K562 (cell line): Measurements from ENCODE around the gene SNAPC2. TPM values are rescaled to one million over a fixed set of nuclear protein-coding genes. Genes with fewer than 3 reads are reported as not detected.

Experiments
- ARNT ChIP-seq, 2 experiments: fragments of 450-650 bp; IDR thresholded peaks; 2 replicates each; pipeline ENCODE4 v1.6.1; 2016; ENCODE audit warnings: mild to moderate bottlenecking in 1 of 2
- CEBPB ChIP-seq: fragments of 450-650 bp; IDR thresholded peaks from 2 replicates; pipeline ENCODE4 v1.6.1; 2016; ENCODE audit warnings: missing genetic modification characterization, missing compliant biosample characterization
- CHAMP1 ChIP-seq: fragments of 450-650 bp; IDR thresholded peaks from 2 replicates; pipeline ENCODE4 v1.6.1; 2016; ENCODE audit warnings: mild to moderate bottlenecking
- EP300 ChIP-seq: IDR thresholded peaks from 2 replicates; pipeline ENCODE4 v1.6.1; 2012; ENCODE audit warnings: low read length, improper control_type of control experiment
- FIP1L1 ChIP-seq: fragments of 200-400 bp; formaldehyde crosslinking; IDR thresholded peaks from 2 replicates; pipeline ENCODE4 v1.6.1; 2018; ENCODE audit warnings: mild to moderate bottlenecking, low read depth, low read length; ENCODE audit not compliant: poor library complexity, severe bottlenecking
- MAZ ChIP-seq, 2 experiments: fragments of 450-650 bp in 1 of 2; sonication (generic) in 1 of 2; formaldehyde crosslinking; IDR thresholded peaks in 1 of 2; conservative IDR thresholded peaks in 1 of 2; 2 replicates each; pipeline versions ENCODE4 v1.4.0 to v1.5.0; 2020; ENCODE audit warnings: mild to moderate bottlenecking in 1 of 2, missing genetic modification reagents in 1 of 2
- NFIX ChIP-seq: fragments of 250-450 bp; sonication (Bioruptor Pico); IDR thresholded peaks from 2 replicates; pipeline ENCODE4 v1.4.0; 2020; ENCODE audit warnings: low read depth, mild to moderate bottlenecking, moderate library complexity
- RBM34 ChIP-seq: fragments of 200-400 bp; formaldehyde crosslinking; IDR thresholded peaks from 2 replicates; pipeline ENCODE4 v1.6.1; 2018; ENCODE audit warnings: low read length, borderline replicate concordance; ENCODE audit not compliant: insufficient read depth
- RUNX1 ChIP-seq: sonication (generic); IDR thresholded peaks from 2 replicates; pipeline ENCODE4 v1.6.1; 2016; ENCODE audit warnings: antibody characterized with exemption, low read depth
- SNAPC5 ChIP-seq: fragments of 250-450 bp; sonication (Bioruptor Pico); IDR thresholded peaks from 2 replicates; pipeline ENCODE4 v1.8.0; 2021; ENCODE audit warnings: moderate library complexity, mild to moderate bottlenecking, inconsistent platforms
- TAF9B ChIP-seq: fragments of 450-650 bp; IDR thresholded peaks from 2 replicates; pipeline ENCODE4 v1.6.1; 2018; ENCODE audit warnings: mild to moderate bottlenecking; ENCODE audit not compliant: partially characterized antibody
- WHSC1 ChIP-seq: IDR thresholded peaks from one replicate; pipeline ENCODE4 v1.6.1; 2012; ENCODE audit warnings: low read length, control low read depth, inconsistent platforms
- ZBTB2 ChIP-seq: fragments of 450-650 bp; IDR thresholded peaks from 2 replicates; pipeline ENCODE4 v1.6.1; 2016; ENCODE audit warnings: antibody characterized with exemption
- ZFPM2 ChIP-seq: fragments of 250-450 bp; sonication (Bioruptor Pico); IDR thresholded peaks from 2 replicates; pipeline ENCODE4 v1.5.1; 2022; ENCODE audit warnings: mild to moderate bottlenecking
- ZNF143 ChIP-seq: sonication (generic); formaldehyde crosslinking; IDR thresholded peaks from 2 replicates; pipeline ENCODE4 v1.9.0; 2022; ENCODE audit warnings: mild to moderate bottlenecking, missing genetic modification reagents
- ZNF175 ChIP-seq: fragments of 200-800 bp; sonication (Bioruptor generic); IDR thresholded peaks from 2 replicates; pipeline ENCODE4 v1.6.1; 2016; ENCODE audit warnings: low read depth, mild to moderate bottlenecking, missing genetic modification characterization, missing compliant biosample characterization
- ZNF609 ChIP-seq: sonication (generic); formaldehyde crosslinking; IDR thresholded peaks from 2 replicates; pipeline ENCODE4 v1.8.1; 2023; ENCODE audit warnings: missing genetic modification reagents, mild to moderate bottlenecking, borderline replicate concordance
- polyA plus RNA-seq, 8 experiments: library from polyadenylated mRNA; depleted of rRNA in 4 of 8; stranded (reverse) in 5 of 8; unstranded in 3 of 8; fragments of >200 nt; fragmentation: Nextera tagmentation in 2 of 8; fragmentation: Illumina TruSeq in 1 of 8; extraction: Ambion mirVana in 2 of 8; extraction: Trizol in 1 of 8; gene quantifications; 2 replicates each; pipeline versions ENCODE4 v1.2.1 to v1.2.3, GENCODE V29; 2011 to 2014; ENCODE audit warnings: inconsistent platforms in 1 of 8, missing spikeins in 1 of 8
- total RNA-seq, 7 experiments: library from RNA; depleted of rRNA in 6 of 7; stranded (reverse); fragments of >200 nt in 6 of 7; fragmentation: Illumina TruSeq in 2 of 7; extraction: Trizol in 2 of 7; gene quantifications; 2 replicates each; pipeline versions ENCODE4 v1.2.1 to v1.2.3, GENCODE V29; 2011 to 2021; ENCODE audit warnings: low replicate concordance in 1 of 7

The SNAPC2 gene
- total and polyA plus RNA-seq, 9 of the 15 experiments (the other 6 are each of a cell fraction or from before 2014, with no cell fraction given): 0.59 to 45.1 (median 15.3) TPM

DNA sequence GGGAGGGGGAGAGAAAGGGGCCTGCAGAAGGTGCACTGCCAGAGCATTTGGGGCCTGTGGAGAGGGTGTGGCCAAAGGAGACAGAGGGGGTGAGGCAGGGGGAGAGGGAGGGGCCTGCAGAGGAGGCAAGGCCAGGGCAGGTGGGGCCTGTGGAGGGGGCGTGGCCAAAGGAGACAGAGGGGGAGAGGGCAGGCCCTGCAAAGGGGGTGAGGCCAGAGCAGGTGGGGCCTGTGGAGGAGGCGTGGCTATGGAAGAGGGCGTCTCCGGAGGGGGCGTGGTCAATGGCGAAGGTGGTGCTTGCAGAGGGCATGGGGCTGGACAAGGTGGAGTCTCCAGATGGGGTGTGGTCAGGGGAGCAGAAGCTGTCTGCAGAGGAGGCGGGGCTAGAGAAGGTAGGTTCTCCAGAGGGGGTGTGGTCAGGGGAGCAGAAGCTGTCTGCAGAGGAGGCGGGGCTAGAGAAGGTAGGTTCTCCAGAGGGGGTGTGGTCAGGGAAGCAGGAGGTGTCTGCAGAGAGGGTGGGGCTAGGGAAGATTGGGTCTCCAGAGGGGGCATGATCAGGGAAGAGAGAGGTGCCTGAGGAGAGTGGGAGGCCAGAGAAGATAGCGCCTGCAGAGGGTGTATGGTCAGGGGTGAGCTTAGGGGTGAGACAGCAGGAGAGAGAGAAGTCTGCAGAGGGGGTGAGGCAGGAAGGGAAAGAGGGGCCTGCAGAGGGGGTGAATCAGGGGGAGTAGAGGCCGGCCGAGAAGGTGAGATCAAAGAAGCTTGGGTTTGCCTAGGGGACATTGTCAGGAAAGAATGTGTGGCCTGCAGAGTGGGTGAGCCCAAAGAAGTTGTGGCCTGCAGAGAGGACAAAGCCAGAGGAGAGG, 49.3 kb upstream of the SNAPC2 start (continued):
- no peak for TF ChIP-seq FIP1L1
- TF ChIP-seq SNAPC5: no peak
- TF ChIP-seq TAF9B: no peak
- no peak for TF ChIP-seq ZNF609 (CRISPR knock-in tag)
- TF ChIP-seq MAZ (CRISPR knock-in tag; conservative IDR thresholded peaks at IDR 0.05 in 1 of 2, IDR thresholded peaks at IDR 0.05 in 1 of 2): peak in 1 of 2 experiments; percentile 69; a peak in 2 of 4 replicates
- TF ChIP-seq NFIX (CRISPR knock-in tag): no peak
- no peak for TF ChIP-seq WHSC1
- TF ChIP-seq ZFPM2 (CRISPR knock-in tag): no peak
- peak in 1 of 2 experiments; percentile 18; a peak in 1 of 4 replicates for TF ChIP-seq ARNT (IDR thresholded peaks at IDR 0.05)
- TF ChIP-seq ZBTB2: 0 out of 2 replicates have a peak, but pooled peaks have one; percentile 17
- TF ChIP-seq ZNF143 (CRISPR knock-in tag): no peak
- no peak for TF ChIP-seq RUNX1
- TF ChIP-seq EP300: no peak
- no peak for TF ChIP-seq RBM34
- no peak for TF ChIP-seq CHAMP1
- no peak for TF ChIP-seq CEBPB
- no peak for TF ChIP-seq ZNF175 (CRISPR knock-in tag)
